ENCODE data around the gene CTXN2.

The CTXN2 gene

GRCh38 chr15:48191574-48192225 lies at the start of gene CTXN2:
TSS of gene CTXN2 (plus strand) at chr15:48191665. CDS start at chr15:48201301, 9,636 bp downstream.
- in situ Hi-C loops (cut with MboI; ENCODE audit: low sequenced_read_pairs): no loop called here

DNA sequence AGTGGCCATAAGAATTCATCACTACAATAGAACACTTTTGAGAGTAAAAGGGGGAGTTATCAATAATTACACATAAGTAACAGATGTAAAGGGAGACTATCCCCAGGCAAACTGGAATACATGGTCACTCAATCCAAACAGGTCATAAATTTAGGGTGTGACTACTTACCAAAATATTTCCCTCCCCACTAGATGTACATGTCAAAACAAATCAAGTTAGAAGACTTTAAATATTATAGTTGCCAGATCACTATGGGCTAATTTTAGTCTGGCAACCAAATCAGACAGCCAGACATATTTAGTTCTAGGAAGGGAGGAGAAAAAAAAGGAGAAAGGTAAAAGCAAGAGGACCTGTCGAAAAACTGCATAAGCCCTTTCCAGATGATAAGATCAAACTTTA lies 47.6 kb upstream of the CTXN2 start:
- in situ Hi-C loops (cut with MboI; ENCODE audit: low sequenced_read_pairs): no loop called here

- in situ Hi-C loops (cut with MboI; ENCODE audit: low sequenced_read_pairs): no loop called here
These were observed 46.6 kb upstream of the CTXN2 start for GRCh38 chr15:48144889-48145288.

GRCh38 chr15:48145923-48146322 lies 45.5 kb upstream of the CTXN2 start:
- in situ Hi-C loops (cut with MboI; ENCODE audit: low sequenced_read_pairs): no loop called here

GRCh38 chr15:48147358-48147757 lies 44.1 kb upstream of the CTXN2 start:
- in situ Hi-C loops (cut with MboI; ENCODE audit: low sequenced_read_pairs): no loop called here

- in situ Hi-C loops (cut with MboI; ENCODE audit: low sequenced_read_pairs): no loop called here
These were observed 41.6 kb upstream of the CTXN2 start for GRCh38 chr15:48149858-48150257.

GRCh38 chr15:48153526-48153925 lies 37.9 kb upstream of the CTXN2 start:
- in situ Hi-C loops (cut with MboI; ENCODE audit: low sequenced_read_pairs): no loop called here

- in situ Hi-C loops (cut with MboI; ENCODE audit: low sequenced_read_pairs): no loop called here
These were observed 22.8 kb upstream of the CTXN2 start for GRCh38 chr15:48168616-48169015.

DNA sequence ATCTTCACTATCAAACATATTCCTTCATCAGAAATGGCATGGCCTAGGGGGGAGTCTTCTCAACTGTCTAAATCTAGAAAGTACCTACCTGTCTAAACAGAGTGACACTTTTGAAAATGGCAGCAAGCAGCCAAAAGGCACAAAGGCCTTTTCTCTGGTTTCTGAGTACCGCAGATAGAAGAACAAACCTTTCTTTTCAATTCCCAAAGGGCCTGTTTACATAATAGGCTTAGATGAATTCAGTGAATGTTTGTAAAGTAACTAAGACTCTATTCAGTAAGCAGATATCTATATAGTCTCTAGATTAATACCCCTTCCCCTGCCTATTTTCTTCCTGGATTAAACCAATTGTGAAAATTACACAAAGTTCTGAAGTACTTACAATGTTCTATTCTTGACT lies 20.5 kb upstream of the CTXN2 start:
- in situ Hi-C loops (cut with MboI; ENCODE audit: low sequenced_read_pairs): no loop called here

DNA sequence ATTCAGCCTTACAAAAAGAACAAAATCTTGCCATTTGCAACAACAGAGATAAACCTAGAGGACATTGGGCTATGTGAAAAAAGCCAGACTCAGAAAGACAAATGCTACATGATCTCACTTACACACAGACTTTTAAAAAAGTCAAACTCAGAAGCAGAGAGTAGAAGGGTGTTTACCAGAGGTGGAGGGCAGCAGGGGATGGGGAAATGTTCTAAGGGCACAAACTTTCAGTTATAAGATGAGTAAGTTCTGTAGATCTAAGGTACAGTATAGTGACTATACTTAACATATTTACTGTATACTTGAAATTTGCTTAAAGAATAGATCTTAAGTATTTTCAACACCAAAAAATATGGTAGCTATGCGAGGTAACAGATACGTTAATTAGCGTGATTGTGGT lies 16.3 kb upstream of the CTXN2 start:
- in situ Hi-C loops (cut with MboI; ENCODE audit: low sequenced_read_pairs): no loop called here

DNA sequence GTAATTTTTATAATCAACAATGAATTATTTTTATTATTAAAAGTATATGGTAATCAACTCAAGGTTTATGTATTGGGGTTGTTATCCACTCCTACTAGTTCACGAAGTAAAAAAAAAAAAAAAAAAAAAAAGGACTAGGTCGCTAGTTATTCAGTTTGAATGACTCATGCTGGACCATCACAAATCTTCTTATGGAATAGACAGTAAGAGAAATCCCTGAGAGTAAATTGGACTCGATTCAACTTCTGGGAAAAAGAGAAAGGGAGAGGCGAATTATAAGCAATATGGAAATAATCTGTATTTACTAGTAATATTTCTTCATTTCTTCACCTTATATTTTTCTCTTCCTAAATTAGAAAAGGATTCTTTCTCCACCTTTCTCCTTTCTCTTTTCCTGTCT lies 15.4 kb upstream of the CTXN2 start:
- in situ Hi-C loops (cut with MboI; ENCODE audit: low sequenced_read_pairs): no loop called here

DNA sequence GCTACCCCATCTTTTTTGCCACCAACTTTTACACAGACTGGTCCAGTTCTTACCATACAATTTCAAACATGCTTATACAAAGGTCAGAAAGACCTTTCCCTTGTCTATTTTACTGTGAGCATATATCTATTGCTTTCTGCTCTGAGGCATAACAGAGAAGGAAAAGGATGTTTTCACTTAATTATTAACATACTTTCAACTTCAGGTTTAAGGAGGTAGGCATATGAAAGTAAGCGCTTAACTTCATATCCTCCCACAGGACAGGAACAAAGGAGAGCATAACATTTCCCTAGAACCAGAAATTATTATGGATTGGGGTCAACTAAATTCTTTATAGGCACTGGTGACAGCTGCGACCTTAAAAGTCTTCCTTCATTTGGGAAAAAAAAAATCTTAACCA lies 14.5 kb upstream of the CTXN2 start:
- in situ Hi-C loops (cut with MboI; ENCODE audit: low sequenced_read_pairs): no loop called here

- in situ Hi-C loops (cut with MboI; ENCODE audit: low sequenced_read_pairs): no loop called here
These were observed 14.1 kb upstream of the CTXN2 start for GRCh38 chr15:48177383-48177765.

DNA sequence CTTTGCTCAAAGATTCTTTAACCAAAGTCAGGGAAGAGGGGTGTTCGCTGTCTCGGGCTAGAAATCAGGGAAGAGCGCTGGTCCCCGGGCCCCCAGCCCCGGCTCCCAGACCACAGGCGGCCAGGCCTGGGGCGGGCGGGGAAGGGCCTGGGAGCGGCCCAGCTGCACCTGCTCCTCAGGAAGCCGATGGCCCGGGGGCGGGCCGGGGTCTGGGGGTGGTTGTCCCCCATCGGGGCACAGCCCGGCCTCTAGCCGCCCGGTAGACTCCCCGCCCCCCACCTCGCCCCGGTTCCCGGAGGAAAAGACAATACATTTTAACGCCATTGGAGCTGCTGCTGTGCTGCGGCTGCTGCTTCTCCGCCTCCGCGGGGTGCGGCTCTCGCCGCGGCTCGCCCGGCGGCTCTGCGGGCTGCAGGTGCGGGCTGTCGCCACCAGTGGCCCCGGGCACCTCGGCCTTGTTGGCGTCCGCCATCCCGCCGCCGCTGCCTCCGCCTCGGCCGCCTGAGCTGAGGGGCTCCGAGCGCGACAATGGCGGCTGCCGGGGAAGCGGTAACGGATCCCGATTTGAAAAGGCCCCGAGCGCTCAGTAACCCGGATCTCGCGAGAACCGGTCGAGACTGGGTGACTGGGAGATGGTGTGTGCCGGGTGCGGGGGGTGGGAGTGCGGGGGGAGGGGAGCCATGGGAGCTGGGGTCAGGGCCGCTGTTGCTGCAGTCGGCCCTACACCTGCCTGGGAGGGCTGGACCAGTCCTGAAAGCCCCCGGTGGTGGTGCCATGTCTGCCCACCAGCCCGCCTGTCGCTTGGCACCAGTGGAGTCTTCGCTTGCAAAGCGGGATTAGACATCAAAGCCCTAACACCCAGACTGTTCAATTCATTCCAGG lies 13.5 kb upstream of the CTXN2 start, which contains the start of gene MYEF2:
Gene MYEF2 (minus strand): TSS at position 530 of the 882 bp plus-strand sequence. CDS start 58 bp downstream, at position 472.
- in situ Hi-C loops (cut with MboI; ENCODE audit: low sequenced_read_pairs): no loop called here

- in situ Hi-C loops (cut with MboI; ENCODE audit: low sequenced_read_pairs): no loop called here
These were observed 12.9 kb upstream of the CTXN2 start for GRCh38 chr15:48178648-48178931.

DNA sequence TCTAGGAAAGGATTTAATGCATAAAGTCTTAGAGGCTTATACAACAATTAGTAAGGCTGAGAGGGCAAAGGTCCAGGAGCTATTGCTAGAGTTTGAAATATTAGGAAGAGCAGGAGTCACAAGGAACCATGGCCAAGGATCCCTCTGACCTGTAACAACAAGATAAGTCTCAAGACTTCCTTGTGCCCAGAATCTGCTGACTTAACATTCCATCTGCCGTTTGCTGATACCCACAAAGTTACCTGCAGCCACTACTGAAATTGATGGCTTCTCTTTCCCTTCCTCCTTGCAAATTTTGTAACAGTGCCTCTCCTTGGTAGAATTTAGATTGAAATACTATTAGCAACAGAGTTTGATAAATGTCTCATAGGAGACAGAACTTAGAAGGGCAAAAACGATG lies 8.7 kb upstream of the CTXN2 start:
- in situ Hi-C loops (cut with MboI; ENCODE audit: low sequenced_read_pairs): no loop called here

- in situ Hi-C loops (cut with MboI; ENCODE audit: low sequenced_read_pairs): no loop called here
These were observed 5.9 kb upstream of the CTXN2 start for GRCh38 chr15:48185529-48185928.

DNA sequence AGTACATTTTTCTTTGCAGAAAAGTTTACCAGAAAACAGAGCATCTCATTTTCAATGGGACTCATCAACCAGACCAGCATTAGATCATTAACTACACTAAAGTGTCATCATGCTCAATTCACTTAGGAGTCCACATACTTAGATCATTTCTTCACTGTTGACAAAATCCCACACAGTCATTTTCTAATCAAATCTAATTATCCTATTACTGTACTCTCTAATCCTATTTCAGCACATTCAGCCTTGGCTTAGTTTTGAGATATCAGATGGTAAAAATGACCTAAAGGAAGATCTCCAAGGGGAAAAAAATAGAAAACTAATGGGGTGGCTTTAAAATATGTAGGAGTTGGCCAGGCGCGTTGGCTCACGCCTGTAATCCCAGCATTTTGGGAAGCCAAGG lies 5.2 kb upstream of the CTXN2 start:
- in situ Hi-C loops (cut with MboI; ENCODE audit: low sequenced_read_pairs): no loop called here

DNA sequence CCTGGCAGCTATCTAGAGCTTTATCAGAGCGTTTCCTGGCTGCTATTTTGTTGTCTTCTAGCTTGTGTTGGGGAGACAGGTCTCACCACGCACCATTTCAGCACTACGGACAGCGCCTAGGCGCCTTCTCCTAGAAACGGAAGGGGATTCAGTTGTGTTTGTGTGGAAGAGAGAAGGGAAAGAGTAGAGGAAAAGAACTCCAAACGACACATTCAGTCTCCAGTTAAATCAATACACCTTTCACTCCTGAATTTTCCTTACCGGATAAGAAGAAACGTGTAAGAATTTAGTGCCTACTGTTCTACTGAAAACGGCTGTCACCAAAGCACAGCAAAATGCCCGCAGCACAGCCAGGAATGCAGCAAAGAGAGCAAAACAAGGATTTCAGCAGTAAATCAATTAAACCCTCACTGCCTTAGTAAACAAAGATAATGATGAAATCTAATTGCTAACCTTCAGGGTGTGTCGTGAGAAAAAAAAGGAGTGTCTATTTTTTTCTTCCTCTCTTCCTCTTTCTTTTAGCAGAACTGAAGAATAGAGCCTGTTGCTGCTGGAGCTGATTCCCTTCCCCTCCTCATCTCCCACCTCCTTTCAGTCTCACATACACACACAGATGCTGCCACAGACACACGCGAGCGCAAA lies 412 bp upstream of the CTXN2 start:
- in situ Hi-C loops (cut with MboI; ENCODE audit: low sequenced_read_pairs): no loop called here

- in situ Hi-C loops (cut with MboI; ENCODE audit: low sequenced_read_pairs): no loop called here
These were observed 10.6 kb downstream of the CTXN2 start for GRCh38 chr15:48202068-48202467.

GRCh38 chr15:48205981-48206380 lies 14.5 kb downstream of the CTXN2 start, which contains the start of gene SLC12A1:
TSS of gene SLC12A1 (plus strand) at chr15:48206302. CDS start at chr15:48207720, 1,418 bp downstream.
- in situ Hi-C loops (cut with MboI; ENCODE audit: low sequenced_read_pairs): no loop called here

DNA sequence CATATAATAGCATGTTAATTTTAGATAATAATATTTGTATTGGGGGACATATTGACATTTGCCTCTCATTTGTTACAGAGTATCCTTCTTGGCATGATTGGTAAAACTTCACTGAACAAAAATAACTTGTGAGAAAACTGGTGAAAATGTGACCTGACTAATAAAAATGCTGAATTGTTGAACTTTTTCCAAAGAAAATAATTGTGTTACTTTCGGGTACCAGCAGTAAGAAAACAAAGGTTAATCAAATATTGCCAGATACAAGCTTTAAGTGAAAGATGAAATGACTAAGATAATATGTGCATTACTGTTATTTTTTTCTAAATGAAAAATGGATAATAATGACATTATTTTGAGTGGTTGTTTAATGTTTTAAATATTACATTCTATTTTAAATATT lies 29.8 kb downstream of the CTXN2 start:
- in situ Hi-C loops (cut with MboI; ENCODE audit: low sequenced_read_pairs): no loop called here

Measured in hTERT RPE-1 (cell line).